PC-9 (cell line): ENCODE measurements around the gene CCNO. TPM values are rescaled to one million over a fixed set of nuclear protein-coding genes. Genes with fewer than 3 reads are reported as not detected.
A peak's percentile ranks its signal among the peaks of the same experiment; 100 is the strongest.

ENCODE experiments used
- BruUV-seq: library from RNA; stranded (reverse); fragments of 400-500 nt; replicated peaks from 2 replicates; lab custom pipeline; 2021; lab: Mats Ljungman, UMichigan
- CTCF ChIA-PET: fragments of 300-600 bp; sonication (Branson Sonifier 250); formaldehyde crosslinking; loops from one replicate; lab custom pipeline; 2022; ENCODE audit warnings: antibody characterized with exemption; lab: Charles Lee
- POLR2A ChIA-PET: fragments of 300-600 bp; sonication (Branson Sonifier 250); formaldehyde crosslinking; loops from one replicate; lab custom pipeline; 2022; ENCODE audit warnings: antibody characterized with exemption; ENCODE audit not compliant: unreplicated experiment; lab: Charles Lee
- DNase-seq, 2 experiments: peaks; one replicate each; pipeline versions ENCODE4 v3.0.0 to v3.0.0-alpha.2; 2015 to 2022; ENCODE audit warnings: mixed read lengths in 1 of 2
- H2AFZ ChIP-seq: fragments of 200-600 bp; sonication (generic); 2 replicates; pipeline ENCODE4 v1.8.1; 2017; ENCODE audit warnings: antibody characterized with exemption
- H3F3A ChIP-seq: fragments of 200-600 bp; sonication (generic); 2 replicates; pipeline ENCODE4 v1.8.1; 2017; ENCODE audit warnings: antibody characterized with exemption, mild to moderate bottlenecking, low read depth; ENCODE audit not compliant: insufficient read depth
- H3K27ac ChIP-seq: fragments of 200-600 bp; sonication (generic); 2 replicates; pipeline ENCODE4 v1.6.1; 2016; ENCODE audit warnings: mixed run types
- H3K27me3 ChIP-seq: fragments of 200-600 bp; sonication (generic); 2 replicates; pipeline ENCODE4 v1.6.1; 2016; ENCODE audit warnings: low read depth, mixed run types; ENCODE audit not compliant: insufficient read depth
- H3K36me3 ChIP-seq: fragments of 200-600 bp; sonication (generic); 2 replicates; pipeline ENCODE4 v1.6.1; 2016; ENCODE audit warnings: low read depth, mixed run types
- H3K4me1 ChIP-seq: fragments of 200-600 bp; sonication (generic); replicated peaks from 2 replicates; pipeline ENCODE4 v1.6.1; 2016; ENCODE audit warnings: mixed run types; ENCODE audit not compliant: insufficient read depth
- H3K4me2 ChIP-seq: fragments of 200-600 bp; sonication (generic); 2 replicates; pipeline ENCODE4 v1.6.1; 2017; ENCODE audit warnings: mixed run types
- H3K4me3 ChIP-seq: fragments of 200-600 bp; sonication (generic); 2 replicates; pipeline ENCODE4 v1.6.1; 2016; ENCODE audit warnings: mixed run types
- H3K79me2 ChIP-seq: fragments of 200-600 bp; sonication (generic); 2 replicates; pipeline ENCODE4 v1.6.1; 2017; ENCODE audit warnings: low read depth, mixed run types
- H3K9me2 ChIP-seq: fragments of 200-600 bp; sonication (generic); 2 replicates; pipeline ENCODE4 v1.8.1; 2017; ENCODE audit warnings: mild to moderate bottlenecking; ENCODE audit not compliant: insufficient read depth
- H3K9me3 ChIP-seq: fragments of 200-600 bp; sonication (generic); 2 replicates; pipeline ENCODE4 v1.8.1; 2016; ENCODE audit warnings: low read depth; ENCODE audit not compliant: insufficient read depth
- H4K20me1 ChIP-seq: fragments of 200-600 bp; sonication (generic); 2 replicates; pipeline ENCODE4 v1.8.1; 2017; ENCODE audit not compliant: insufficient read depth
- EZH2 ChIP-seq: fragments of 200-600 bp; sonication (generic); IDR thresholded peaks from 2 replicates; pipeline ENCODE4 v1.8.0; 2017; ENCODE audit warnings: antibody characterized with exemption, low read depth
- intact Hi-C: fragments of 100-400 bp; cut with micrococcal nuclease; formaldehyde crosslinking; loops from one replicate; pipeline ENCODE4 v1.10.0; 2022; ENCODE audit not compliant: unreplicated experiment
- total RNA-seq: library from RNA; stranded (reverse); gene quantifications from 2 replicates; pipeline ENCODE4 v1.2.3, GENCODE V29; 2021
- TF ChIP-seq, protein P1 (sequence below): fragments of 200-600 bp; sonication (generic); conservative IDR thresholded peaks from 2 replicates; pipeline ENCODE4 v1.6.1; 2017; ENCODE audit warnings: mixed run types, antibody characterized with exemption, mild to moderate bottlenecking, moderate library complexity

The CCNO gene
- total RNA-seq, 1 experiment from 2014 or later = 4.7 TPM

GRCh38 chr5:55234121-55234700 lies 803 bp upstream of the CCNO start:
- no peaks in the 10 kb centered on the region for H3K9me3 ChIP-seq
- ChIA-PET POLR2A (interaction anchor here (0.6 to 0.7 kb wide), 4 partner anchors 15 to 168 kb away, joined by 4 to 10 read pairs (median 7); no protein-coding TSS in a partner anchor), CTCF (interaction anchor here (0.5 to 1.3 kb wide), 2 partner anchors 16 to 73 kb away, joined by 3 to 5 read pairs; partner anchors contain the start of genes DHX29 and MTREX)
- H3K27ac ChIP-seq = peak overlapping the region; percentile 38; the same call in 1 of the 2 replicates
- H3K4me3 ChIP-seq = peak overlapping the region; percentile 89
- BruUV-seq = TSS peak; percentile 34
- H2AFZ ChIP-seq = peak overlapping the region; percentile 97
- DNase-seq = peak; percentile 45 to 47
- H3K4me1 ChIP-seq = peaks cover 28% of the 10 kb centered on the region
- H3K9me2 ChIP-seq = no peaks in the 10 kb centered on the region
- H3K79me2 ChIP-seq = no peaks in the 10 kb centered on the region
- TF ChIP-seq, protein P1, sequence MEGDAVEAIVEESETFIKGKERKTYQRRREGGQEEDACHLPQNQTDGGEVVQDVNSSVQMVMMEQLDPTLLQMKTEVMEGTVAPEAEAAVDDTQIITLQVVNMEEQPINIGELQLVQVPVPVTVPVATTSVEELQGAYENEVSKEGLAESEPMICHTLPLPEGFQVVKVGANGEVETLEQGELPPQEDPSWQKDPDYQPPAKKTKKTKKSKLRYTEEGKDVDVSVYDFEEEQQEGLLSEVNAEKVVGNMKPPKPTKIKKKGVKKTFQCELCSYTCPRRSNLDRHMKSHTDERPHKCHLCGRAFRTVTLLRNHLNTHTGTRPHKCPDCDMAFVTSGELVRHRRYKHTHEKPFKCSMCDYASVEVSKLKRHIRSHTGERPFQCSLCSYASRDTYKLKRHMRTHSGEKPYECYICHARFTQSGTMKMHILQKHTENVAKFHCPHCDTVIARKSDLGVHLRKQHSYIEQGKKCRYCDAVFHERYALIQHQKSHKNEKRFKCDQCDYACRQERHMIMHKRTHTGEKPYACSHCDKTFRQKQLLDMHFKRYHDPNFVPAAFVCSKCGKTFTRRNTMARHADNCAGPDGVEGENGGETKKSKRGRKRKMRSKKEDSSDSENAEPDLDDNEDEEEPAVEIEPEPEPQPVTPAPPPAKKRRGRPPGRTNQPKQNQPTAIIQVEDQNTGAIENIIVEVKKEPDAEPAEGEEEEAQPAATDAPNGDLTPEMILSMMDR = no peak
- TF ChIP-seq EZH2 = no peak
- H3F3A ChIP-seq = peaks cover 19% of the 10 kb centered on the region
- H4K20me1 ChIP-seq = no peaks in the 10 kb centered on the region
- H3K4me2 ChIP-seq = peak overlapping the region; percentile 97
- H3K36me3 ChIP-seq = no peaks in the 10 kb centered on the region
- H3K27me3 ChIP-seq = no peaks in the 10 kb centered on the region
- intact Hi-C loops = no loop called here

GRCh38 chr5:55232271-55232984 lies 980 bp downstream of the CCNO start:
- H4K20me1 ChIP-seq = no peaks in the 10 kb centered on the region
- CTCF ChIA-PET = interaction anchor here (0.6 to 1.4 kb wide), 4 partner anchors 45 to 476 kb away, joined by 3 to 7 read pairs (median 3); no protein-coding TSS in a partner anchor
- peak overlapping the region; percentile 30; the same call in 1 of the 2 replicates for H3K27ac ChIP-seq
- peak overlapping the region; percentile 89 for H3K4me3 ChIP-seq
- peak overlapping the region; percentile 97 for H3K4me2 ChIP-seq
- no peak for TF ChIP-seq EZH2
- TF ChIP-seq, protein P1 = no peak
- POLR2A ChIA-PET = interaction anchor here (0.6 kb wide), 1 partner anchor 45 kb away, joined by 6 read pairs; no protein-coding TSS in a partner anchor
- no peaks in the 10 kb centered on the region for H3K9me2 ChIP-seq
- H3K79me2 ChIP-seq = no peaks in the 10 kb centered on the region
- H3F3A ChIP-seq = peaks cover 29% of the 10 kb centered on the region
- H3K4me1 ChIP-seq = peaks cover 23% of the 10 kb centered on the region
- DNase-seq = peak; percentile 52 to 57
- no peaks in the 10 kb centered on the region for H3K36me3 ChIP-seq
- TSS peak; percentile 36 for BruUV-seq
- peak overlapping the region; percentile 97 for H2AFZ ChIP-seq
- H3K9me3 ChIP-seq = no peaks in the 10 kb centered on the region
- intact Hi-C loops = loop anchor here (2.0 kb wide), 1 partner anchor 74 kb away; the partner anchor contains the start of genes DHX29 and MTREX
- H3K27me3 ChIP-seq = no peaks in the 10 kb centered on the region

DNA sequence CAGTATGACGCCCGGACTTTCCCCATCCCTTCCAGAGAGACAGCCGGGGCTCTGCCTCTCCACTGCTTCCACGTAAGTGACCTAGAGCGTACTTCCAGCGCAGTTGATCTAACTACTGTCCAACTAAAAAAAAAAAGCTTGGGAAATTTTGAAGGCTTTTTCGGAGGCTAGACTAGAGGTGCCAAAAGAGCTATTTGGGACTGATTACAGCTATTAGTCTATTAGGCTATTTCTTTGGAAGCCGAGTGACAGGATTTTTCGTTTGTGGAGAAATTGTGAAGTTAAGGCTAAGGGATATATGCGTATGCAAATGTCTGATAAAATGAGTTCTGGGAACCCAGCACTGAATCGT lies 1.5 kb downstream of the CCNO start:
- ChIA-PET POLR2A (interaction anchor here (0.6 kb wide), 1 partner anchor 45 kb away, joined by 6 read pairs; no protein-coding TSS in a partner anchor), CTCF (interaction anchor here (0.6 to 1.4 kb wide), 4 partner anchors 44 to 477 kb away, joined by 3 to 7 read pairs (median 3); no protein-coding TSS in a partner anchor)
- DNase-seq = no peak
- Histone ChIP-seq H4K20me1 (no peaks in the 10 kb centered on the region), H3K79me2 (no peaks in the 10 kb centered on the region), H3K9me3 (no peaks in the 10 kb centered on the region), H3F3A (peaks cover 29% of the 10 kb centered on the region), H3K4me2 (peak overlapping the region; percentile 97), H3K27ac (peak overlapping the region; percentile 30; the same call in 1 of the 2 replicates), H3K4me3 (peak overlapping the region; percentile 89), H2AFZ (peak overlapping the region; percentile 97), H3K27me3 (no peaks in the 10 kb centered on the region), H3K36me3 (no peaks in the 10 kb centered on the region), H3K9me2 (no peaks in the 10 kb centered on the region), H3K4me1 (peaks cover 23% of the 10 kb centered on the region)
- intact Hi-C loops = loop anchor here (2.0 kb wide), 1 partner anchor 75 kb away; the partner anchor contains the start of genes DHX29 and MTREX
- no TSS peak for BruUV-seq
- TF ChIP-seq, protein P1 = no peak
- TF ChIP-seq EZH2 = no peak
